Stimulated activated CD8-positive, alpha-beta memory T cell treated with anti-CD3 and anti-CD28 coated beads, Interleukin-7, amount 100 ng/mL, for 24 hours (primary cell): ENCODE results near the gene FGD5.

Experiments
- DNase-seq: peaks from one replicate; pipeline ENCODE4 v3.0.0-alpha.2; 2020; ENCODE audit warnings: low read depth

FGD5 gene

GRCh38 chr3:14907043-14907966 lies 88.5 kb downstream of the FGD5 start:
- DNase-seq = no peak

- no peak for DNase-seq
Observed at GRCh38 chr3:14909250-14909649, 90.5 kb downstream of the FGD5 start.

- DNase-seq = no peak
Observed at GRCh38 chr3:14911651-14912050, 92.9 kb downstream of the FGD5 start.

- DNase-seq = no peak
Observed at GRCh38 chr3:14913071-14913925, 94.5 kb downstream of the FGD5 start.

GRCh38 chr3:14913926-14914778 lies 95.4 kb downstream of the FGD5 start:
- DNase-seq = no peak

- DNase-seq = no peak
Observed at GRCh38 chr3:14914779-14915117, 96.0 kb downstream of the FGD5 start.

GRCh38 chr3:14915636-14916222 lies 97.0 kb downstream of the FGD5 start:
- no peak for DNase-seq

- no peak for DNase-seq
Observed at GRCh38 chr3:14918356-14918860, 99.6 kb downstream of the FGD5 start.

- no peak for DNase-seq
Observed at GRCh38 chr3:14920536-14920935, 101.8 kb downstream of the FGD5 start.

GRCh38 chr3:14921034-14921616 lies 102.4 kb downstream of the FGD5 start:
- peak; percentile 59 for DNase-seq

- DNase-seq = no peak
Observed at GRCh38 chr3:14921811-14922705, 103.3 kb downstream of the FGD5 start.

- no peak for DNase-seq
Observed at GRCh38 chr3:14922863-14923262, 104.1 kb downstream of the FGD5 start.

GRCh38 chr3:14923476-14923875 lies 104.7 kb downstream of the FGD5 start:
- no peak for DNase-seq

- no peak for DNase-seq
Observed at GRCh38 chr3:14925729-14926591, 107.2 kb downstream of the FGD5 start.

- no peak for DNase-seq
Observed at GRCh38 chr3:14926592-14926991, 107.8 kb downstream of the FGD5 start.

- DNase-seq = no peak
Observed at GRCh38 chr3:14927308-14927707, 108.5 kb downstream of the FGD5 start.

- DNase-seq = no peak
Observed at GRCh38 chr3:14929310-14930074, 110.7 kb downstream of the FGD5 start.

- DNase-seq = no peak
Observed at GRCh38 chr3:14933820-14934425, 115.2 kb downstream of the FGD5 start.
